NCI-H1417 (cell line): ENCODE data around the gene KLHL42.

Experiments
- DNase-seq, 3 experiments: peaks; one replicate each; lab custom pipeline; 2025; lab: John Stamatoyannopoulos, UW

KLHL42 gene

DNA sequence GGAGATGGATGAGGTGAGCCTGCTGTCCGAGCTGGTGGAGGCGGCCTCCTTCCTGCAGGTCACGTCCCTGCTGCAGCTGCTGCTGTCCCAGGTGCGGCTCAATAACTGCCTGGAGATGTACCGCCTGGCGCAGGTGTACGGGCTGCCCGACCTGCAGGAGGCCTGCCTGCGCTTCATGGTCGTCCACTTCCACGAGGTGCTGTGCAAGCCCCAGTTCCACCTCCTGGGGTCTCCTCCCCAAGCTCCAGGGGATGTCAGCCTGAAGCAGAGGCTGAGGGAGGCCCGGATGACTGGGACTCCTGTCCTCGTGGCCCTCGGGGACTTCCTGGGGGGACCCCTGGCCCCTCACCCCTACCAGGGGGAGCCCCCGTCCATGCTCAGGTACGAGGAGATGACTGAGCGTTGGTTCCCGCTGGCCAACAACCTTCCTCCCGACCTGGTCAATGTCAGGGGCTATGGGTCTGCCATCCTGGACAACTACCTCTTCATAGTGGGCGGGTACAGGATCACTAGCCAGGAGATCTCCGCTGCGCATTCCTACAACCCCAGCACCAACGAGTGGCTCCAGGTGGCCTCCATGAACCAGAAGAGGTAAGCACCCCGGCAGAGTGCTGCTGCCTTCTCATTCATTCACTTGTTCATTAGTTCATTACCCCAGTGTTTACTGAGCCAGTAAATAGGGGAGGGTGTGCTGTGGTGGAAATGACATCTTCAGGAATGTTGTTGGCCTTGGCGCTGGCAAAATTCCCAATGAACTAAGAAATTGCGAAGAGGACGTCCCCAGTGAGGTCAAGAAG, 777 bp downstream of the KLHL42 start:
- peak in 2 of 3 experiments; percentile 54 to 89 for DNase-seq

DNA sequence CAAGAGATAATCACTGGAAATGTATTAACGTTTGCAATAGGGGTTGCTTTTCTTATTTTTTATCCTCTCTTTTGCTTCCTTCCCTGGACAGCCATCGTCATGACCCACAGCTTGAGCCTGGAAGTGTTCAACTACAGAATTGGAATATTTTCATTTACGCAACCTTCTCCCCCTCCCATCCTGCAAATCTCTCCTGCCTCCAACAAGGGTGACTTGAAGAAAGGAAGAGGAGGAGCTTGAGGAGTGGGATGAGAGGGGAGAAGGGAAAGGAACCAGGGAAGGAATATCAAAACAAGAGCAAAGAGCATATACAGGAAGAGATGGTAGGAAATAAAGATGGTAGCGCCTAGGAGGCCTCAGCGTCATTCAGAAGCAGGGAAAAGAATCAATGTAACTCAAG, 1.6 kb downstream of the KLHL42 start:
- DNase-seq, result no peak

DNA sequence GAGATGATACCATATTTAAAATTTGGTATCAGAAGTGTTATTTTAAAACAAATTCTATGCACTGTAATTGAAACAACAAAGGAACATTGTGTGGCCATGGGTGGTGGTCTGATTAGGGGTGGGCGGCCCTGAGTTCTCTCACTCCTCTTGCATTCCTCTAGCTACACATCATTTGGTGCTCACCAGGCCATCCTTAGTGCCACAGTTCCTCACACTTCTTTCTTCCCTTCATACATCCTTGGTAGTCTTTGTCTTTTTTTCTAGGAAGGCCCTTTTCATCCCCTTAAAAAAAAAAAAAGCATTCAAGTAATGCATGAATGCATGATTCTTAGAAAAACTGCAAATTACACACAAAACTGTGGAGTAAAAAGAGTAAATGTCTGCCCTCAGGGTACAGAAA, 2.4 kb downstream of the KLHL42 start:
- DNase-seq, result no peak

DNA sequence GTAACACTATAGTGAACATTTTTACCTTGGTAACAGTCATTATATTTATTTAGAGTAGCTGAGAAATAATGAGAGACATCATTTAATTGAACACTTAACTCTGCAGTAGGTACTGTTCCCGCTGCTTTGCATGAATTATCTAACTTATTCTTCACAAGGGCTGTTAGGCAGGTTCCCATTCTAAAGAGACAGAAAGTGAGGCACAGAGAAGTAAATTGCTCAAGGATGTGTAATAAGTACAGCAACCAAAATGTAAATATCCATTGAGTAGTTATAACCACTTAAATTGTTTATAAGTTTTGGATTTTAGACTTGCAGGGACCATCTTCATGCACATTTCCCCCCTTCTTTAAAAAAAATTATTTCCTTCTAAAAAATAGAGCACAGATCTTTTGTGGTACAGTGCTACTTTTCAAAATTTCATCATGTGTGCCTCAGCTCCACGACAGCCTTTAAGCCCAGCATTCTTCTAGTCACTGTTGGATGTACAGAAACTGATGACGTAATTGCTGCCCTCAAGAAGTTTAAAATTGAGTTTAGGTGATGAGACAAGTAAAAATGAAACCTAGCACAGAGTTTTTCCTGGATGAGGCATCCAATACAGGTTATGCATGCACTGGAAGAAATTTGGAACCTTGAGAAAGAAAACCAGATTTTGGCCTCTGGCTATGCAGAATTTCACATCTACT, 6.0 kb downstream of the KLHL42 start:
- DNase-seq, result peak in 2 of 3 experiments; percentile 42 to 83

DNA sequence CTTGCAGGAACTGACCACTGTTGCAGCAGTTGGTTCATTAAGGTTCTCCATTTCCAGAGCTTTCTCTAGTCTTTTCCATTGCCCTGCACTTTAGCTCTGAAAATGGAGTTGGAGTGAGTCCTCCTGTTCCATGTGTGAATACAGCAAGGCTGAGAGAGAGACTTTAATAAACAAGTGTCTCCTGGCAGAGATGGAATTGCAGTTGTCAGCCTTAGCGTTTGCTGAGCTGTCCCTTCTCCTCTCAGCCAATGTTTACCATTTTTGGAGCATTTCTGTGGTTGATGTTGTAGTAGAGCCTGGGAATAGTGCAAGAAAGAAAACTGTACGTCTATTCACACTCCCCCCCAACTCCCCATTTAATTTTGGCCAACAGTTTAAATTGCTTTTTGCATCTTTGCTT, 7.5 kb downstream of the KLHL42 start:
- no peak for DNase-seq

DNA sequence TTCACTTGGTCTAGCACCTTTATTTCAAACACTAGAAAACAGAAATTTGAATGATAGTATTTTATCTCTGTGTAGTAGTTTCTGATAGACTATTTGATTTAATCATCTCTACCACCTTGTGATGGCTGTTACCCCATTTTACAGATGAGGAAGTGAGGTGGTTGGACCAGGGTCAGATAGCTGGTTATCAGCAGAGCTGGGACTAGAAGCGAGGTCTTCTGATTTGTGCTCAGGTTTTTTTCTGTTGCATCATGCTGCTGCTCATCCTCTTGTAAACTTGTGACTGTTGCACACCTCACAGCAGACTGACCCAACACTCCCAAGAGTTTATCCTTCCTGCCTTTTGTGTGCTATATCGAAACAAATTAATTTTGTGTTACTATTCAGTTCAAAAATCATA, 10.1 kb downstream of the KLHL42 start:
- DNase-seq, result no peak

DNA sequence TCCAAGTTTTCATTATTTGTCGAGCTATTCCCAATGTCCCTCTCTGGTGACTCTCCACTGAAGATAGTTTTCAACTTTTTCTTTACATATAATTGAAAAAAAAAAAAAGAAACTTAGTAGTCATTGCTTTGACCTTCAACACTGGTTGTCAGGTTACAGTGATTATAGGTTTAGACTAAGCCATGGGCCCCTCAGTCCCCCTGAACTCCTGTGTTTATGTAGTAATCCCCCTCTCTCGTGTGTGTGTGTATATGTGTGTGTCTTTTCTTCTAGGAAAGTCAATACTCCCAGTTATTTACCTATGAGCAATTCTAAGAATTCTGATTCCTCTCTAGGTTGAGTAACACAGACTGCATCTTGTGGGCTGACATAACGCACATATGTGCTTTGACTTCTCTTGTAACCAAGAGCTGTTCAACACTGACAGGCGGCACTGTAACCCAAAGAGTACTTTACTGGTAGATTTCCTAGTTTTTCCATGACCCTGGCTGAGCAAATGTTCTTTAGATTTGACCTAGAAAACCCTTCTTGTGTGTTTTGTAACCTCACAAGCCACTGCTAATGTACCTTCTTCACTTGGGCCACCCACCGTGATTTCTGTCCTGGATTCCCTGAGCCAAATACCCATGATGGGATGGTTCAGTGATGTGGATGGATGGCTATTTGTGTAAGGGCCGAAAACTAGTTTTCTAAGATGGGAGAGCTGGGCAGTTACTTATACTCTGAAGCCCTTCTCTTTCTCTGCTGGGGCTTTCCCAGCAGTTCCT, 15.0 kb downstream of the KLHL42 start:
- no peak for DNase-seq

DNA sequence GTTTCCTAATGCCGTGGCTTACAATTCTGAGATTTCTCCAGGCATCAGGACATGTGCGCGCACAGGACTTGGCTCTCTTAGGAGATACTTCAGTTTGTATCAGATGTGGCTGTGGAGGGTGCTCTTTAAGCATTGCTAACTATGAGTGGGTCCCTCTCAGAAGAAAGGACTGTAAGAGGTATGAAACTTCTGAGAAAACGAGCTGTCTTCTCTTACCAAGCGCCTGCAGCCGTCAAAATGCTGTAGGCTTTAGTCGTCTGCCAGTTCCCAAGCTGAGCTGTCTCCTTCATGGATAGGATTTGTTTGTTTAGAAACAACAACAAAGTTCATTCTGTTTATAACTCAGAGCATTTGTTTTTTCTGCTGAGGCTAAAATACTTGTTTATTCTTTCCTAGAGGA, 16.1 kb downstream of the KLHL42 start:
- DNase-seq, result no peak

DNA sequence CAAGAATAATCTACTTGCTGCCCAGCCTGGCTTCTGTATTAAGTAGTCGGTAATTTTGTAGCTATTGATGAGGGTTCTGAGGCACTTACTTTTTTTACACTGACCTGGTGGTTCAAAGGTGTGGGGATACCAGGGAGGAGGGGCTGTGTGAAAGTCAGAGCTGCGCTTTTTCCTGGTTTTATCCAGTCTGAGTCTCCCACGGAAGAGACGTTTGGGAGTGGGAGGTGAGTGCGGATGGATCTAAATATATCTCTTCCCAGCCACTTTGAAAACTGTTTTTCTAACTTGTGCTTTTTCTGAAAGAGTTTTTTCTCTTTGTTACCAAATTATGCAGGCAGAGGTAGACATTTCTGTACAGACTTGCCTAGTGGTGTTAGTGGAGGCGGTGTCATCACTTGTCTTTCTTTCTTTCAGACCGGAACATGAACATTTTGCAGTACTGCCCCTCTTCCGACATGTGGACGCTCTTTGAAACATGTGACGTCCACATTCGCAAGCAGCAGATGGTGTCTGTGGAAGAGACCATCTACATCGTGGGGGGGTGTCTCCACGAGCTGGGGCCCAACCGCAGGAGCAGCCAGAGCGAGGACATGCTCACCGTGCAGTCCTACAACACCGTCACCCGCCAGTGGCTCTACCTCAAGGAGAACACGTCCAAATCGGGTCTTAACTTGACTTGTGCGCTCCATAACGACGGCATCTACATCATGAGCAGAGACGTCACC, 17.4 kb downstream of the KLHL42 start:
- DNase-seq, result no peak

DNA sequence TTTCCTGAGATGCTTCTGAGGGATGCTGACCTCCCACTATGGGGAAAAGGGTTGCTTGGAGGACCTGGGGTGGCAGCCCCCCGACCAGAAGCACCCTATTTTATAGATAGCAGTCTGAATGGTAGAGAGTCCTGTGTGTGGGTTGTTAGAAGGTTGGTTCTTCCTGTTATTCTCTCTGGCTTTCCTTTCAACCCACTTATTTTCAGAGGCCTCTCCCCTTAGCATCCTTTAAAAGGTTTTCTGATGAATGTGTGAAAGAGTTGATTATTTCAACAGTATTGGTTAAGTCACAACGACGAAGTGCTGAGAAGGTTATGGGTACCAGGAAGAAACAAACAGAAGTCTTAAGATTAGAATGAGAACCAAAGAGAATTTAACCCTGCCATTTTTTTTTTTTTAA, 20.8 kb downstream of the KLHL42 start:
- DNase-seq, result no peak

DNA sequence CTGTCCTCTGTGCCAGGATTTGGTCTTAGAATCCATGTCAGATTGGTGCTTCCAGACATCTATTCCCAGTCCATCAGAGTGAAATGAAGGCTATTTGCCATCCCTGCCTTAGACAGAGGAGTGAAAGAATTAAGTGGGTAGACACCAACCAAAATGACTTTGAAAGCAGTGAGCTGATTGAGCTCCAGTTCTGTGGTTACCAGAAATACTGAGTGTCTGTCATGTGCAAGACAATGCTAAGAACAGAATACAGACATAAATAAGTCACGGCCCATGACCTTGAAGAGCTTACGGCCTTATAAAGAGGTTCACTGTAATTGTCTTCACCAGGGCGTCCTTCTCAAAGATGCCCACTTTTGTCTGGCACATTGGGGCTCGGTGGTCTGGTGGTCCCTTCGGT, 21.6 kb downstream of the KLHL42 start:
- DNase-seq, result no peak

DNA sequence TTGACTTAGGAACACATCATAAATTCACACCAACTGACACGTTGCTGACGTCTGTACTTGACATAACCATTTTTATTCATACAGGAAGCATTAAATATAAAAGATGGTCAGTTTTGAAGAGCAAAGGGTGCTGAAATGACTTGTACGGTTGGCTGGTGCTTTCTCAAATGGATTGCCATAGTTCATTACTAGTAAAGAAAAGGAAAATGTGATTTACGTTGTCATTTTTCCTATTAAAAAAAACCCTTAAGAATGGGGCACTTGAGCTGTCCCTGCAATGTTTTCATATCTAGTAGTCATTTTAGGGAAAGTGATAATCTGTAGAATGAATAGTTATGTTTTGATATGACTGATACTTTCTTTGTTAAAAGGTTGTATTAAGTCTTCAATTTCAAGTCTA, 22.5 kb downstream of the KLHL42 start:
- peak in 1 of 3 experiments; percentile 34 for DNase-seq

DNA sequence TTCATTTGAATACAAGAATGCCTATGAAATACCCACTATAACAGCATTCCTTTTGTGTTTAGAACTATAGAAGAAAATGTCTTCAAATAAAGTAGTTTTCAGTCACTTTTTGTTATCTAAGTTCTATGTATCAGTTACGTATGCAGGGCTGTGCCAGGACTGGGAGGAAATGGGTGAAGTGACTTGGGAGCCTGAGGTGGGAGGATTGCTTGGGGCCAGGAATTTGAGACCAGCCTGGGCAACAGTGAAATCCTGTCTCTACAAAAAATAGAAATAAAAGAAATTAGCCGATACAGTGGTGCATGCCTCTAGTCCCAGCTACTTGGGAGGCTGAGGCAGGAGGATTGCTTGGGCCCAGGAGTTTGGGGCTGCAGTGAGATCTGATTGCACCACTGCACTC, 22.9 kb downstream of the KLHL42 start:
- no peak for DNase-seq

DNA sequence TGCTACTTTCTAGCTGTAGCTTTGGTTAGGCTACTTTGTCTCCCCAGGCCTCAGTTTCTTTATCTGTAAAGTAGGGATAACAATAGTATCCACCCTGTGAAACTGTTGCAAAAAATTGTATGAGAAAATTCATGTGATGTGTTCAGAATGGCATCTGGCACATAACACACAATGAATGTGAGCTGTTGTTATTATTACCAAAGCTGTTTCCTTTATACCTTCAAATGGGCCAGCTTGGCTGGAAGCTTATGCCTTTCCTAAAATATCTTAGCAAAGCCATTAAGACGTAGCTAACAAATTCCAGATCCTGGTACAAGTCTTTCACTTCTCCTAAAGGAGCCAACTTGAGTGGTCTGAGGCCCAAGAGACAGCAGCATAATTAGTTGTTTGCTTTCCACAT, 25.2 kb downstream of the KLHL42 start:
- no peak for DNase-seq

DNA sequence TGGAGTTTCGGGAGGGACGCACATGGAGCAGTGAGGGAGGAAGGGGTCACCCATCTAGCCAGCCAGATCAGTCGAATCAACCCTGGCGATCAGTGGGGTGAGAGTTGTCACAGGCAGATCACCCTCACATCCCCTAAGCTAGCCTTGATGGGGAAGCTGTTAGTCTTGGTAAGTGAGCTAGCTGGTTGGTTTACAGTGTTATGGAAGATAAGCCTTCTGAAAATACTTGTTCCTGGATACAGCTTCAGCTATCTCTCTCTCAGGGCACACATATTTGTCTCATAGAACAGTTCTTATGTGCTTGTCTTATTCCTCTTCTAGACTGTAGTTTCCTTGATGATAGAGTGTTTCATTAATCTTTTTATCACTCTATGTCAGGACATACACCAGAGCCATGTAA, 26.2 kb downstream of the KLHL42 start:
- DNase-seq, result no peak

DNA sequence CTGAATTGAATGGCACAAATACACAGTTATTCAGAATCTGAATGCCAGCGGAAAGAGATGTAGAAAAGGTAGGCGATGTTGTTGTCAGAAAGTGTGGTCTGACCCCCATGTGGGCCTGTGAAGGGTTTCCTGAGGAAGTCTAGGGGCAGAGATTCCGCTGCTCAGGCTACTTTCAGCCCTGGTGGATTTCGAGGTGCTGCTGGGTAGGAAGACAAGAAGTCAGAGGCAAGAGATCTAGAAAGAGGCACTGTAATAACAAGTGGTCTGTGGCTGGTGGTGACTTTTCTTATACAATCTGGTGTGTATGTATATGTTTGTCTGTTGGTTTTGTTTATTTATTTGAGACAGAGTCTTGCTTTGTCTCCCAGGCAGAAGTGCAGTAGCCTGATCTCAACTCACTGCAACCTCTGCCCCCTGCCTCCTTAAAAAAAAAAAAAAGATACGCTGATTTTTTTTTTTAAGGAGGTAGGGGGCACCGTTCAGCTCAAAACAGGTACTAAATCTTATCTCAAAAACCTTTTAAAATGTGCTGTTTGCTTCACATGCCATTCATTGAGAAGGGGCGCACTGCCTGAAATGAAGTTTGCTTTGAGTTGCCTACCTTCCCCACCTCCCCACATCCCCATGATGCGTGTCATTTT, 27.1 kb downstream of the KLHL42 start:
- DNase-seq, result no peak

DNA sequence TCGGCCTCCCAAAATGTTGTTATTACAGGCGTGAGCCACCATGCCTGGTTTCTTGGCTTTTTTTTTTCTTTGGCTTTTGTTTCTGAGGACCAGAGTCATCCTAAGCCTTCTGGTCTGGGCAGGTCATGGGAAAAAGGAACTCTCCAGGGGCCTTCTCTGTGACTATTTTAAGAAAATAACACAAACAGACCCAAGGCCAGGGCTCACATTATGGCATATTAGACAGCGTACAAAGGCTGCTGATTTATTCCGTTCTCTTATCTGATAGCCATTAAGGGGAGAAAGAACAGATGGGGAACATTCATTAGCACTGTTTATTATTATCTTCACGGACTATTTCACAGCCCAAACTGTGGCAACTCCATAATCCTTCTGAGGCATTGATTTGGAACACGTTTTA, 28.8 kb downstream of the KLHL42 start:
- DNase-seq, result no peak

DNA sequence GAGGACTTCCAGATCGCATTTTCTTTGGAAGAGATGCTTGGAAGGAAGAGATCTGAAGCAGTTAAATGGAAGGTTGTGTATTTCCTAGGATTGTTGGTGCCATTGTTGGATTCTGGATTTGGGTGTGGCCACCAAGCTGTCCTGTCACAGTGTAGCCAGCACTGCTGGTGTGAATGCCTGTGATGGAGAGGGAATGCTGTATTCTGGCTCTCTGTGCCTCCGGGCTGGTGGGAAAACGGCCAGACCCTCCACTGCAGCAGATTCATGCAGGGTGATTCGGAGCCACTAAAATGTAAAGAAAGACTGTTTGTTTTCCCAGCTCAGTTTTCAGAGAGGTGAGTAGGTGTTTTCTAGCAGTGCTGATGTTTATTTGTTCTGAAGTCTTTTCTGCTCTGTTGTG, 30.7 kb downstream of the KLHL42 start:
- DNase-seq, result no peak

DNA sequence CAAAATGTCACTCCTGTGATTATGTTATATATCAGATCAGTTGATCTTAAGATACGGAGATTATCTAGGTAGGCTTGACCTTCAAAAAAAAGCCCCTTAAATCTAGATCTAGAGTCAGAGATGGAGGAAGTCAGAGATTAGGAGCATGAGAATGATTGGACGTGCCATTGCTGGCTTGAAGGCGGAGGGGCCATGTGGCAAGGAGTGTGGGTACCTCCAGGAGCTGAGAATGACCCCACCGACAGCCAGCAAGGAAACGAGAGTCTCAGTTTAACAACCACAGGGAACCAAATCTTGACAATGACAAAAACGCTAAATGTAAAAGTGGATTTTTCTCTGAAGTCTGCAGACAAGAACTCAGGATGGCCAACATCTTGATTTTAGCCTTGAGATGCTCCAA, 32.5 kb downstream of the KLHL42 start:
- DNase-seq, result no peak

DNA sequence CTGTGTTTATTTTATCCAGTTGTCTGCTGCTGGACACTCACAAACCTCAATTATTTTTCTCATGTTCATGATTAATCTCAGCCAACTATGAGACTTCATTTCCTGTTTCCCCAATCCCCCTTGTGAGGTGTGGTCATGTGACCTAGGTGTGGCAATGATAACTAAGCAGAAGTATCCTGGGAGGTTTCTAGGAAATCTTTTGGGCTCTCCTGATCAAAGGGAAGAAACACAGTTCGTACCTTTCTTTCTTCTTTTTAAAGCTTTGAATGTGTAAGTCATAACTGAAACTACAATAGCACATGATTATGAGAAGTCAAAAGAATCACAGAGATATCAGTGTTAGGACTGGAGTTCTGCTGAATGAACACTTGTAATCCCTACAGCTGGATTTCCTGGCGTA, 34.4 kb downstream of the KLHL42 start:
- DNase-seq, result no peak

DNA sequence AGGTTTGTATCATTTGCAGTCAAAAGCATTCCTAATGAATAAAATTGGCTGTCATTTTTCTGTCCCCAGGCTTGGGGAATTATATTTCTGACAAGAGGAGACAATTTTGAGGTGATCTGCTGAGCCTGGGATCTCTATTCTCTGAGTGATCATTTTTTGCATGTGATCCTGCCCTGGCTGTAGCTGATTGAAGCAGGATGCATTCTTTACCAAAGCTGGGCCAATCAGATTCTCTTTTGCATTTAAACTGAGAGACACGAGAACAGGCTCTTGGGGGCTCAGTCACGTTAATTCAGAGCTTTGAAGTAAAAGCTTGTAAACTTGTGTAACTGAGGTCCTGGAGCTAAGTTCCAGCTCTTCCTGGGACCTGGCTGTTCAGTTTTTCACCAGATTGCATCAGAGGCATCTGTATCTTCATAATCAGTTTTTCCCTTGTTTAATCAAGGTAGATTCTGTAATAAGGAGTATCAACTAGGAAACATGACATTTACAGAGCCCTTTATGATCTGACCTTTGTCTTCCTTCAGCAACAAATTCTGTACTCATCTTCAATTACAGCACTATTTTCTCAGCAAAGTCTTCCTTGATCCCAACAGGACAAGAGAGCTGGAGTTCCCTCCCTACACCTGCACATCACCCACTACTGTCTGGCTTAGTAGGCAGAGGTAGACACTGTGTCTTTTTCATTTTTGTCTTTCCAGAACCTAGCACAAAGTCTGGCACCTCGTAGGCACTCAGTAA, 35.0 kb downstream of the KLHL42 start:
- DNase-seq, result no peak
